ENCODE results near the gene FAM184B. TPM values are rescaled to one million over a fixed set of nuclear protein-coding genes. Genes with fewer than 3 reads are reported as not detected.

The FAM184B gene
- total RNA-seq, 1 experiment from 2014 or later, result 0.09 TPM

DNA sequence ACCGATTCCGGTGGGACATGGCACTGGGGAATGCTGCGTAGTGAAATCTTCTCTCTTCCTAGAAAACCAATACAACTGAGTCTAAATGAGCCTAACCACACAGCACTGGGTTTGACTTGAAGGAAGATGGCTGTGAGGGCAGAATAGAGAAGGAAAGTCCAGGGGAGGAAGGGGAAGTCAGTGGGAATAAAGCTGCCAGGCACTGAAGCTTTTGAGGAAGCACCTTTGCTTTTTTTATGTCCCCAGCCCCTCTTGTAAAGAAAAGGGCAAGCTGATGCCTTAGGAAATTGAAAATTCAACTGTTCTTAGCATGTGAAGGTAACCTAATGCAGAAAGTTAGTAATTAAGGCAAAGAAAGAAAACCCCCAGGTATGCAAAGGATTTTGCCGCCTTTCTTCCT is 146.4 kb downstream of the FAM184B start:
- H3K56ac ChIP-seq (ENCODE audit: insufficient read length, low read depth, low read length), result no peak overlapping the region
- no CpG with 5 or more reads among the region's 4 CpGs for WGBS (ENCODE audit: extremely low coverage, insufficient read length, low lambda C conversion rate)
- no peak overlapping the region for H4K91ac ChIP-seq (ENCODE audit: insufficient read length, low read depth, low read length)
- H2BK120ac ChIP-seq (ENCODE audit: low read depth, low read length, poor library complexity, severe bottlenecking), result no peak overlapping the region
- H3K18ac ChIP-seq (ENCODE audit: insufficient read length, low read depth, low read length), result no peak overlapping the region
- H3K4me2 ChIP-seq (ENCODE audit: insufficient read depth, insufficient read length, low read length), result no peak overlapping the region
- no peak overlapping the region for H3K4ac ChIP-seq (ENCODE audit: low read depth, low read length)
- peak overlapping the region in 1 of 3 experiments; percentile 47; a peak in 1 of 7 replicates for H3K27ac Mint-ChIP-seq
- H2BK5ac ChIP-seq (ENCODE audit: insufficient read length, low read length), result no peak overlapping the region
- no peak overlapping the region for H3K23ac ChIP-seq (ENCODE audit: insufficient read length, low read depth, low read length)
- no peak overlapping the region for H2AFZ ChIP-seq (ENCODE audit: low read length)
- no peaks in the 10 kb centered on the region for H3K4me1 ChIP-seq (ENCODE audit: insufficient read depth, low read length)
- no peak for DNase-seq
- no peaks in the 10 kb centered on the region for H3K27me3 Mint-ChIP-seq (ENCODE audit: low read depth)
- H2BK15ac ChIP-seq (ENCODE audit: low read depth, low read length), result no peak overlapping the region
- H2BK20ac ChIP-seq (ENCODE audit: low read depth, low read length, poor library complexity, severe bottlenecking), result no peak overlapping the region
- H3K4me1 Mint-ChIP-seq, result peaks cover 2 to 3% of the 10 kb centered on the region in 2 experiments; a peak in 2 of 4 replicates
- no peak overlapping the region for H4K5ac ChIP-seq (ENCODE audit: insufficient read length, low read depth, low read length)
- H2AK5ac ChIP-seq (ENCODE audit: insufficient read length, low read length), result no peak overlapping the region
- H3K9me3 ChIP-seq (ENCODE audit: control insufficient read depth, low read depth, low read length), result no peaks in the 10 kb centered on the region
- H3K27me3 ChIP-seq (ENCODE audit: insufficient read depth, low read length), result no peaks in the 10 kb centered on the region
- no peak overlapping the region for H2BK12ac ChIP-seq (ENCODE audit: insufficient read length, low read depth, low read length)
- no peaks in the 10 kb centered on the region for H4K20me1 ChIP-seq (ENCODE audit: control insufficient read depth, insufficient read depth, insufficient read length)
- no peak overlapping the region for H3K14ac ChIP-seq (ENCODE audit: insufficient read depth, low read length)
- H3K9me3 Mint-ChIP-seq, result no peaks in the 10 kb centered on the region
- H3K79me2 ChIP-seq (ENCODE audit: insufficient read depth, low read length), result no peaks in the 10 kb centered on the region
- no peaks in the 10 kb centered on the region for H3K79me1 ChIP-seq (ENCODE audit: insufficient read depth, low read depth, low read length, poor library complexity, severe bottlenecking)
- H3T11ph ChIP-seq (ENCODE audit: low read length), result no peak overlapping the region
- TF ChIP-seq, protein P1, sequence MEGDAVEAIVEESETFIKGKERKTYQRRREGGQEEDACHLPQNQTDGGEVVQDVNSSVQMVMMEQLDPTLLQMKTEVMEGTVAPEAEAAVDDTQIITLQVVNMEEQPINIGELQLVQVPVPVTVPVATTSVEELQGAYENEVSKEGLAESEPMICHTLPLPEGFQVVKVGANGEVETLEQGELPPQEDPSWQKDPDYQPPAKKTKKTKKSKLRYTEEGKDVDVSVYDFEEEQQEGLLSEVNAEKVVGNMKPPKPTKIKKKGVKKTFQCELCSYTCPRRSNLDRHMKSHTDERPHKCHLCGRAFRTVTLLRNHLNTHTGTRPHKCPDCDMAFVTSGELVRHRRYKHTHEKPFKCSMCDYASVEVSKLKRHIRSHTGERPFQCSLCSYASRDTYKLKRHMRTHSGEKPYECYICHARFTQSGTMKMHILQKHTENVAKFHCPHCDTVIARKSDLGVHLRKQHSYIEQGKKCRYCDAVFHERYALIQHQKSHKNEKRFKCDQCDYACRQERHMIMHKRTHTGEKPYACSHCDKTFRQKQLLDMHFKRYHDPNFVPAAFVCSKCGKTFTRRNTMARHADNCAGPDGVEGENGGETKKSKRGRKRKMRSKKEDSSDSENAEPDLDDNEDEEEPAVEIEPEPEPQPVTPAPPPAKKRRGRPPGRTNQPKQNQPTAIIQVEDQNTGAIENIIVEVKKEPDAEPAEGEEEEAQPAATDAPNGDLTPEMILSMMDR (conservative IDR thresholded peaks at IDR 0.05), result no peak
- no peak overlapping the region for H3K27ac ChIP-seq (ENCODE audit: insufficient read length, low read depth, low read length)
- H3K4me3 Mint-ChIP-seq, result no peak overlapping the region
- no peak overlapping the region for H3K9ac ChIP-seq (ENCODE audit: extremely low read depth, insufficient read length, low read length)
- H3K36me3 Mint-ChIP-seq (ENCODE audit: insufficient read depth in 1 of 3, low read depth in 3 of 3), result peaks cover 29 to 54% (median 48%) of the 10 kb centered on the region in 3 experiments; a peak in 6 of 7 replicates
- no peak overlapping the region for H4K8ac ChIP-seq (replicated peaks; ENCODE audit: insufficient read length, low read depth, low read length)
- H3K23me2 ChIP-seq (ENCODE audit: insufficient read length, low read depth, low read length, poor library complexity, severe bottlenecking), result no peaks in the 10 kb centered on the region
